Large intestine (tissue), 3 donors: Measurements from ENCODE around the gene B4GALT2. TPM values are rescaled to one million over a fixed set of nuclear protein-coding genes. Genes with fewer than 3 reads are reported as not detected.

Source experiments
- DNase-seq, 2 donors: peaks; one replicate each; pipeline versions ENCODE4 v3.0.0 to v3.0.0-alpha.2; 2013
- H3K27ac ChIP-seq: one replicate; pipeline ENCODE4 v1.5.1; 2013; ENCODE audit warnings: low read length
- H3K27me3 ChIP-seq: 2 replicates; pipeline ENCODE4 v1.6.1; 2013; ENCODE audit warnings: low read length; ENCODE audit not compliant: control insufficient read depth, insufficient read depth
- H3K36me3 ChIP-seq: 2 replicates; pipeline ENCODE4 v1.6.1; 2013; ENCODE audit warnings: low read length; ENCODE audit not compliant: control insufficient read depth, insufficient read depth
- H3K4me1 ChIP-seq: one replicate; pipeline ENCODE4 v1.6.1; 2013; ENCODE audit warnings: low read length; ENCODE audit not compliant: control insufficient read depth, insufficient read depth
- H3K4me3 ChIP-seq: one replicate; pipeline ENCODE4 v1.5.1; 2013; ENCODE audit warnings: low read length
- H3K9me3 ChIP-seq: one replicate; pipeline ENCODE4 v1.6.1; 2013; ENCODE audit warnings: mild to moderate bottlenecking, low read depth, low read length, moderate library complexity; ENCODE audit not compliant: control insufficient read depth
- WGBS: methylation state at CpG from one replicate; pipeline ENCODE4 v1.1.5; 2013; ENCODE audit warnings: low lambda C conversion rate; ENCODE audit not compliant: insufficient coverage; 5-methylcytosine and 5-hydroxymethylcytosine counted together
- polyA plus RNA-seq: library from polyadenylated mRNA; unstranded; fragments of 120-200 nt; gene quantifications from one replicate; pipeline ENCODE4 v1.2.1, GENCODE V29; 2013

B4GALT2 gene
- polyA plus RNA-seq, 1 donor: 37.4 TPM

DNA sequence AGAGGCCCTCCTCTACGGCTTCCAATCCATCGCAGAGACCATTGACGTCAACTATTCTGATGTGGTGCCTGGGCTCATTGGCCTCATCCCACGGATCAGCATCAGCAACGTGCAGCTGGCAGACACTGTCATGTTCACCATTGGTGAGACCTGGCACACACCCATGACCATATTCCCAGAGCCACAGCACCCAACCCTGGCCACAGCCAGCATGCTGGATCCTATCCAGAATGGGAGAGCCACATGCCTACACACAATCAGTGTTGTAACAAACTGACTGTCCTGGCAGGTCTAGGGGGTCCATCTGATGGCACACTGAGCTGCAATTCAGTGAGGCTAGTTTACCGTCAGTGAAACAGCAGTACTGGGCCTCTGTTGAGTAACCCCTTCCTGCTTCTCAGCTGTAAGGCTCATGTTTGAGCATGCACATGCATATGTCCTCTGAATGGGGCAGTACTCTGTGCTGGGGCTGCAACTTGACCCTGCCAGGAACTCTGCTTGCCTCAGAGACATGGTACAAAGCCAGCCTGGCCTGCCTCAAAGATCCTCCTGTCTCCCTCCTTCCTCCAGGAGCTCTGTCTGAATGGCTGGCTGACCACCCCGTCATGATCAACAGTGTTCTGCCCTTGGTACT, 21.5 kb upstream of the B4GALT2 start:
- no peaks in the 10 kb centered on the region for H3K9me3 ChIP-seq
- peaks cover 57% of the 10 kb centered on the region for H3K36me3 ChIP-seq
- no CpG with 5 or more reads among the region's 7 CpGs for WGBS
- H3K4me3 ChIP-seq: no peak overlapping the region
- no peaks in the 10 kb centered on the region for H3K27me3 ChIP-seq
- no peaks in the 10 kb centered on the region for H3K4me1 ChIP-seq
- no peak overlapping the region for H3K27ac ChIP-seq
- no peak for DNase-seq

- Histone ChIP-seq H3K36me3 (peaks cover 67% of the 10 kb centered on the region), H3K27ac (no peak overlapping the region), H3K27me3 (no peaks in the 10 kb centered on the region), H3K4me1 (no peaks in the 10 kb centered on the region), H3K4me3 (no peak overlapping the region), H3K9me3 (no peaks in the 10 kb centered on the region)
- no CpG with 5 or more reads among the region's 9 CpGs for WGBS
- DNase-seq: no peak
Measured at GRCh38 chr1:43958351-43959255, 20.4 kb upstream of the B4GALT2 start.

GRCh38 chr1:43960798-43961197, 18.2 kb upstream of the B4GALT2 start:
- no peak for DNase-seq
- peaks cover 74% of the 10 kb centered on the region for H3K36me3 ChIP-seq
- no peak overlapping the region for H3K27ac ChIP-seq
- no peak overlapping the region for H3K4me3 ChIP-seq
- H3K9me3 ChIP-seq: no peaks in the 10 kb centered on the region
- no peaks in the 10 kb centered on the region for H3K4me1 ChIP-seq
- WGBS: no CpG with 5 or more reads among the region's 8 CpGs
- no peaks in the 10 kb centered on the region for H3K27me3 ChIP-seq

DNA sequence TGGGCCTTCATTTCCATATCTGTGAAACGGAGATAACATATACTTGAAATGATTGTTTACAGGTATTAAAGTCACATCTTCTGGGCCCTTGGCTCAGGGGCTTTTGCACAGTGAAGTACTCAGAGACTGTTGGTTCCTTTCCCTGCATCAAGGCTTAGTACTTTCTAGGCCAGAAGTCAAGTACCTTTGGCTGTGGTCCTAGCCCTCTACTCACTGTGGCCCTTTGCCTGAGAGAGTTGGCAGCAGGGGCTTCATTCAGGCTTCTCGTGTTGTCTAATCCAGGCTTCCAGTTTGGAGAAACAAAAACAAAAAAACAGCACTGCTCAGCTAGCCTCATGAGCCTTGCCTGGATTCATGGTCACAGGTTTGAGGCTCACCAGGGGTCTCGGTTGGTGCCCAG, 17.3 kb upstream of the B4GALT2 start:
- H3K27ac ChIP-seq: no peak overlapping the region
- H3K9me3 ChIP-seq: no peaks in the 10 kb centered on the region
- WGBS: no CpG with 5 or more reads among the region's 3 CpGs
- DNase-seq: no peak
- no peaks in the 10 kb centered on the region for H3K27me3 ChIP-seq
- peaks cover 71% of the 10 kb centered on the region for H3K36me3 ChIP-seq
- H3K4me3 ChIP-seq: no peak overlapping the region
- no peaks in the 10 kb centered on the region for H3K4me1 ChIP-seq

DNA sequence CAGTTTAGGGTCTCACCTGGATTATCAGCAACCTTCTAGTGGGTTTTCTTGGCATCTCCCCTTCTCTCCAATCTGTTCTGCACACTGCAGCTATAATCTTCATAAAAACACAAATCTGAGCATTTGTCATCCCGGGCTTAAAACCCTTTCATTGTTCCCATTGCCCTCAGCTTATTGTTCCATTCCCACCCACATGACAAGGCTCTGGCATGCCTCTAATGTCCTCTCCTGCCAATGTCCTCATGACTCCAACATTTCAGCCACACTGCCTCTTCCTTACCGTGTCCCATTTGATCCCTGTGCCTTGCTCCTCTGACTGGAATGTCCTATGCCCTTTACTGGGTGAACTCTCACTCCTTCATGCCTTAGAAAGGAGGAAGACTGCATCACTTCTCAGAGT, 16.7 kb upstream of the B4GALT2 start:
- Histone ChIP-seq H3K9me3 (no peaks in the 10 kb centered on the region), H3K36me3 (peaks cover 66% of the 10 kb centered on the region), H3K27ac (no peak overlapping the region), H3K4me1 (no peaks in the 10 kb centered on the region), H3K27me3 (no peaks in the 10 kb centered on the region), H3K4me3 (no peak overlapping the region)
- DNase-seq: no peak
- 100% methylated on average over 1 of the region's 2 CpGs for WGBS

GRCh38 chr1:43963006-43963405, 16.0 kb upstream of the B4GALT2 start:
- H3K4me3 ChIP-seq: no peak overlapping the region
- H3K36me3 ChIP-seq: peaks cover 66% of the 10 kb centered on the region

GRCh38 chr1:43963890-43964289, 15.1 kb upstream of the B4GALT2 start:
- H3K9me3 ChIP-seq: no peaks in the 10 kb centered on the region
- 89% methylated on average over 3 of the region's 5 CpGs for WGBS
- no peak overlapping the region for H3K4me3 ChIP-seq
- H3K36me3 ChIP-seq: peaks cover 59% of the 10 kb centered on the region
- DNase-seq: no peak
- no peaks in the 10 kb centered on the region for H3K27me3 ChIP-seq
- H3K27ac ChIP-seq: no peak overlapping the region
- H3K4me1 ChIP-seq: no peaks in the 10 kb centered on the region

More at GRCh38 chr1:43963006-43963405, 16.0 kb upstream of the B4GALT2 start:
- no CpG with 5 or more reads among the region's 3 CpGs for WGBS
- no peaks in the 10 kb centered on the region for H3K27me3 ChIP-seq
- H3K4me1 ChIP-seq: no peaks in the 10 kb centered on the region
- H3K27ac ChIP-seq: no peak overlapping the region
- no peaks in the 10 kb centered on the region for H3K9me3 ChIP-seq
- DNase-seq: no peak

- Histone ChIP-seq H3K9me3 (no peaks in the 10 kb centered on the region), H3K4me3 (no peak overlapping the region), H3K27ac (no peak overlapping the region), H3K4me1 (no peaks in the 10 kb centered on the region), H3K36me3 (peaks cover 48% of the 10 kb centered on the region), H3K27me3 (no peaks in the 10 kb centered on the region)
- no CpG with 5 or more reads among the region's 3 CpGs for WGBS
- no peak for DNase-seq
Measured at GRCh38 chr1:43965316-43965715, 13.7 kb upstream of the B4GALT2 start.

DNA sequence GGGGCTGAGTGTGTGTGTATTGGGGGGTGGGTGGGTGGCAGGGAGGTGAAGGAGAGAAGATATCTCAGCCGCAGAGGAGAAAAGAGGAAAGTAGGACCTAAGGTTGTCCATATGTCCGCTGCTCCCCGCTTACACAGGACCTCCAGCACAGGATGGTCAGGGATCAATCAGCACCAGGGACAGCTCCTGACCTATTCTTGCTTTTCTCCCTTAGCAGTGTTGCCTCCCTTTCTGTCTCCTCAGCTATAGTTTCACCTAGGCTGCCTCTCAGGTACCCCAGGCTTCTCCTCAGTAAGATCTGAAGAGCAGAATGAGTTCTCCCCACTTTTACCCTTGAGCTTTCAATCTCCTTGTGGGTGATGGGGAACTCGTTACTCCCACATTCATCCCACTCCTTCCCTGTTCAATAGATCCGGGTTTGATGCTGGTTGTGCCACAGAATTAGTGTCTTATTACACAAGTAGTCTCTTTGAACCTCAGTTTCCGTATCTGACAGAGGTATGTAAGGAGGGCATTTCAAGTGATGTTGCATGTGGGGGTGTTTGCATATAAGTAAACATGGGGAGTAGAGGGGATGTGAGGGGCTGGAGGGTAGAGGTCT, 10.6 kb upstream of the B4GALT2 start:
- Histone ChIP-seq H3K4me3 (no peak overlapping the region), H3K36me3 (peaks cover 29% of the 10 kb centered on the region)

DNA sequence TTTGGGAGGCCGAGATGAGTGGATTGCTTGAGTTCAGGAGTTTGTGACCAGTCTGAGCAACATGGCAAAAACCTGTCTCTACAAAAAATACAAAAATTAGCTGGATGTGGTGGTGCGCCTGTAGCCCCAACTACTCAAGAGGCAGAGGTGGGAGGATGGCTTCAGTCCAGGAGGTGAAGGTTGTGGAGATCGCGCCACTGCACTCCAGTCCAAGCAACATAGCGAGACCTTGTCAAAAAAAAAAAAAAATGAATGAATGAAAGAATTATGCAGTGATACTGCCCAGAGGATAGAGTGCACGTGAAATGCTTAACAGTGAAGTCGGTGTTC, 9.6 kb upstream of the B4GALT2 start:
- Histone ChIP-seq H3K4me3 (peak overlapping the region; percentile 17), H3K27ac (no peak overlapping the region), H3K36me3 (peaks cover 27% of the 10 kb centered on the region), H3K4me1 (no peaks in the 10 kb centered on the region), H3K9me3 (no peaks in the 10 kb centered on the region), H3K27me3 (no peaks in the 10 kb centered on the region)
- no CpG with 5 or more reads among the region's 7 CpGs for WGBS
- DNase-seq: no peak

More for the DNA sequence above, 10.6 kb upstream of the B4GALT2 start:
- no peaks in the 10 kb centered on the region for H3K27me3 ChIP-seq
- WGBS: 88% methylated on average over 4 of the region's 6 CpGs
- H3K27ac ChIP-seq: no peak overlapping the region
- no peaks in the 10 kb centered on the region for H3K4me1 ChIP-seq
- peak in 1 of 2 donors; percentile 26 for DNase-seq
- H3K9me3 ChIP-seq: no peaks in the 10 kb centered on the region
